Activated CD4-positive, alpha-beta T cell treated with anti-CD3 and anti-CD28 coated beads for 36 hours (primary cell): Measurements from ENCODE around the gene HNMT. TPM values are rescaled to one million over a fixed set of nuclear protein-coding genes. Genes with fewer than 3 reads are reported as not detected.
"Not testable (repeated sequence)": the region's sequence is repeated elsewhere in the genome, so short reads cannot be mapped to it uniquely, and the experiment has no call there.

ENCODE experiments used
- ATAC-seq: fragments of 200-7000 bp; cut with Tn5 transposase; one replicate; pipeline ENCODE4 v1.10.0; 2021; ENCODE audit warnings: mild to moderate bottlenecking, moderate library complexity
- CTCF ChIA-PET: fragments of 350-600 bp; sonication (Branson Sonifier 250); formaldehyde crosslinking; loops from one replicate; lab custom pipeline; 2021; ENCODE audit warnings: antibody characterized with exemption; lab: Charles Lee
- POLR2A ChIA-PET: fragments of 350-600 bp; sonication (Branson Sonifier 250); formaldehyde crosslinking; loops from one replicate; lab custom pipeline; 2021; ENCODE audit warnings: antibody characterized with exemption, inconsistent platforms; lab: Charles Lee
- DNase-seq: peaks from one replicate; pipeline ENCODE4 v3.0.0-alpha.2; 2020
- H3K27ac Mint-ChIP-seq: one replicate; pipeline ENCODE4 v1.8.0; 2021; ENCODE audit warnings: mixed read lengths
- H3K27me3 Mint-ChIP-seq: one replicate; pipeline ENCODE4 v1.8.0; 2021; ENCODE audit warnings: mixed read lengths
- H3K36me3 Mint-ChIP-seq: one replicate; pipeline ENCODE4 v1.8.0; 2021; ENCODE audit warnings: low read depth, mixed read lengths
- H3K4me1 Mint-ChIP-seq: one replicate; pipeline ENCODE4 v1.8.0; 2021; ENCODE audit warnings: mixed read lengths
- H3K4me3 Mint-ChIP-seq: one replicate; pipeline ENCODE4 v1.8.0; 2021; ENCODE audit warnings: mild to moderate bottlenecking, moderate library complexity, mixed read lengths
- H3K9me3 Mint-ChIP-seq: one replicate; pipeline ENCODE4 v1.8.0; 2021; ENCODE audit warnings: low read depth, mixed read lengths
- intact Hi-C, 2 experiments: fragments of 100-400 bp; cut with DNase I in 1 of 2; cut with micrococcal nuclease in 1 of 2; formaldehyde crosslinking; loops; one replicate each; pipeline versions ENCODE4 v1.14.2 to v1.15.1; 2022 to 2024; cut with DNase I, micrococcal nuclease
- total RNA-seq, 2 experiments: library from RNA; stranded (reverse); gene quantifications; one replicate each; pipeline ENCODE4 v1.2.3, GENCODE V29; 2021

HNMT gene
- total RNA-seq, 2 experiments from 2014 or later, result not detected

DNA sequence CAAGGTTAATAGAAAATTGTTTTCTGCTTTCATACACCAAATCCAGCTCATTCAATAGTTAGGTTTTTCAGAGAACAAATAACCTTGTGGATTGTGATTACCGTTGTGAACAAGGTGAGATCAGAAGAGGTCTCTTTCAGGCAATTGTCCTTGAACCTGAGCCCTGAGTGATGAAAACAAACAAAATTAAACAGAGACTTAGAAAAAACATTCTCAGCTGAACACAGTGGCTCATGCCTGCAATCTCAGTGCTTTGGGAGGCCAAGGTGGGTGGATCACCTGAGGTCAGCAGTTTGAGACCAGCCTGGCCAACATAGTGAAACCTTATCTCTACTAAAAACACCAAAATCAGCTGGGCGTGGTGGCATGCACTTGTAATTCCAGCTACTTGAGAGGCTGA, 68.1 kb downstream of the HNMT start:
- ChIA-PET POLR2A (no interaction called here), CTCF (no interaction called here)
- intact Hi-C loops, result no loop called here
- Mint-ChIP-seq H3K27ac (no peak overlapping the region), H3K4me3 (no peak overlapping the region), H3K36me3 (no peaks in the 10 kb centered on the region), H3K4me1 (no peaks in the 10 kb centered on the region), H3K27me3 (peaks cover 4% of the 10 kb centered on the region), H3K9me3 (no peaks in the 10 kb centered on the region)
- ATAC-seq (no peak), DNase-seq (no peak)

DNA sequence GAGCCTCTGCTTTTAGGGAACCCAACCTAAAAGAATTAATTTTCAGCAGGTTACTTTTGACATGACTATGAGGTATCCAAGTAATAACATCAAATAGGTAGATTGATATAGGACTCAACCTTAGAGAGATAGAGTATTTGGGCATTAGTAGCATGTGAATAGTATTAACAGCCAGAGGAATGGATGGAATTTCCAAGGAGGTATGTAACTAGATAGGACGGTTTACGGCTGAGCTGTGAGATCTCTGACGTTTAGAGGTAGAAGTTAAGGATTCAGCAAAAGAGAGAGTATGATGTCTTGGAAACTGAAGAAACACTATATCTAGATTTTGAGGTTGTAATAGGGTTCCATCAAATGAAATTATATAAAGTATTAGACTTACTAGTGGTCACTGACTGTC, 70.3 kb downstream of the HNMT start:
- H3K27me3 Mint-ChIP-seq, result peaks cover 4% of the 10 kb centered on the region
- no peak overlapping the region for H3K4me3 Mint-ChIP-seq
- no peak for DNase-seq
- ChIA-PET CTCF (no interaction called here), POLR2A (no interaction called here)
- intact Hi-C loops, result no loop called here
- H3K36me3 Mint-ChIP-seq, result no peaks in the 10 kb centered on the region
- H3K4me1 Mint-ChIP-seq, result no peaks in the 10 kb centered on the region
- no peak for ATAC-seq
- H3K9me3 Mint-ChIP-seq, result no peaks in the 10 kb centered on the region
- H3K27ac Mint-ChIP-seq, result no peak overlapping the region

DNA sequence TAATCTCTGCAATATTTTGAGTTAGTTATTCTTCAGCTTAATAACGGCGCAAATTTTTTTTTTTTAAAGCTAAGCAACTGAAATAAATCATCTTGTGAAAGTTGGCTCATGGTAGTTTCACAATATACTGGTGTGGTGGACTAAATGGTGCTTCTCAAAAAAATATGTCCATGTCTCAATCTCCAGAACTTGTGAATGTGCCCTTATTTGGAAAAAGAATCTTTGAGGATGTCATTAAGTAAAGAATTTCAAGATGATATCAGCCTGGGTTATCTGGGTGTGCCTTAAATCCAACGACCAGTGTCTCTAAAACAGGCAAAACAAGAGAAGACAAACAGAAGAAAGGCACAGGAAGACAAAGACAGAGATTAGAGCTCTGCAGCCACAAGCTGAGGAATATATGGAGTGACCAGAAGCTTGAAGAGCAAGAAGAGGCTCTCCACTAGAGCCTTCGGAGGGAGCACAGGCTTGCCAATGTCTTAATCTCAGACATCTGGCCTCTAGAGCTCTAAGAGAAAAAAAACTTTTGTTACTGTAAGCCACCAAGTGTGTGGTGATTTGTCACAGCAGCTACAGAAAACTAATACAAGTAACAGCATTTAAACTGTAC, 71.4 kb downstream of the HNMT start:
- H3K4me3 Mint-ChIP-seq, result no peak overlapping the region
- H3K9me3 Mint-ChIP-seq, result no peaks in the 10 kb centered on the region
- H3K4me1 Mint-ChIP-seq, result no peaks in the 10 kb centered on the region
- peaks cover 4% of the 10 kb centered on the region for H3K27me3 Mint-ChIP-seq
- POLR2A ChIA-PET, result no interaction called here
- intact Hi-C loops, result no loop called here
- H3K27ac Mint-ChIP-seq, result no peak overlapping the region
- DNase-seq (no peak), ATAC-seq (no peak)
- no peaks in the 10 kb centered on the region for H3K36me3 Mint-ChIP-seq
- CTCF ChIA-PET, result interaction anchor here (0.6 to 0.7 kb wide), 2 partner anchors 184 to 306 kb away, joined by 4 read pairs; no protein-coding TSS in a partner anchor

DNA sequence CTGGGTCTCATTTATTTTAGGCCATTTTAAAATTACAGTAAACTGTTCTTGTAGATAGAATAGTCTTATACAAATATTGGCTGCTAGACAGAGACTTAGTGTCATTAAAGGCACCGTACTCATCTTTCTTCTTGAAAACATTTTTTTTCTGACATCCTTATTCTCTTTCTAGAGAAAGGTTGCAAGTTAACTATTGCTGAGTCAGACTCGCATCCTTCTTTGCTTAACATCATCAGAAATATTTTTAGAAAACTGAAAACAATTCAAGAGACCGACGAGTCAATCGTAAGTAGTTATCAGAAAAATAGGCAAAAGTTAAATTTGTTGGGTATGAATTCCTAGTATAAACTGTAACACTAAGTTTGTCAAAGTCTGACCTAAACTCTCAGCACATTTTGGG, 72.2 kb downstream of the HNMT start:
- no peaks in the 10 kb centered on the region for H3K36me3 Mint-ChIP-seq
- intact Hi-C loops, result no loop called here
- H3K9me3 Mint-ChIP-seq, result no peaks in the 10 kb centered on the region
- DNase-seq (no peak), ATAC-seq (no peak)
- CTCF ChIA-PET, result no interaction called here
- H3K4me3 Mint-ChIP-seq, result no peak overlapping the region
- peaks cover 4% of the 10 kb centered on the region for H3K27me3 Mint-ChIP-seq
- POLR2A ChIA-PET, result no interaction called here
- no peak overlapping the region for H3K27ac Mint-ChIP-seq
- H3K4me1 Mint-ChIP-seq, result no peaks in the 10 kb centered on the region

DNA sequence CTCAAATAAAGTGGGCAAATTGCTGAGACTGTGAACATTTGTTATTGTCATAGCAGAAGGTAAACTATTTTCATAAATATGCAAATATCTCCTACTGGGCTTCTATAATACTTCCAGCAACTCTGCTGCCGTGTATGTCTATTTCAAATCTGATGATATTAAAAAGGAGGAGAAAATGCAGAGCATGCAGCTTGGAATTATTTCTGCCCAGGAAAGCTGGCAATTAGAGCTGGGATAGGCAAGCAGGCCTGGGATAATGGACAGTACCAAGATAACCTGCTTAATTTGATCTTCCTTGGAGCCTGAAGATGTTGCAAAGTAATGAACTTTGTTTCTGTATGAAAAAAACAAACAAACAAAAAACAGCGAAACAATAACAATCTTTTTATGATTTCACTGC, 72.8 kb downstream of the HNMT start:
- H3K27ac Mint-ChIP-seq, result no peak overlapping the region
- no peaks in the 10 kb centered on the region for H3K9me3 Mint-ChIP-seq
- ChIA-PET POLR2A (no interaction called here), CTCF (no interaction called here)
- no peak for ATAC-seq
- DNase-seq, result no peak
- H3K36me3 Mint-ChIP-seq, result no peaks in the 10 kb centered on the region
- H3K4me3 Mint-ChIP-seq, result no peak overlapping the region
- intact Hi-C loops, result no loop called here
- peaks cover 4% of the 10 kb centered on the region for H3K27me3 Mint-ChIP-seq
- H3K4me1 Mint-ChIP-seq, result no peaks in the 10 kb centered on the region

DNA sequence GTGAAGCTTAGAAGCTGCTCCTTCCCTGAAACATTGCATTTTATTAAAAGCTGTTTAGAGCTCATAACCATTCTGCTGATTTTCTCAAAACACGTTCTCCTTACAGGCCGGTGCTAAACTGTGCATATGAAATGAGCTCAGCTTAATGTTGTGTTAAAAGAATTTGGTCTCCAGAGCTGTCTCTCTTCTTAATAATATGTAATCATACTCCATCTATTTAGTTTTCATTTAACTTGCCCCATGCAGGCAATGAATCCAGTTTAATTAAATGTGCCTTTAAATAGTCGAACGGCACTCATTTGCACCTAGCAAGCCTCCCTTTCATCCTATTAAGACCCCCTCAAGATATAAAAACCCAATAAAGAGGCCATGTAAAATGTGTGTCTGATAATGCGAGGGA, 76.3 kb downstream of the HNMT start:
- ChIA-PET CTCF (no interaction called here), POLR2A (no interaction called here)
- Mint-ChIP-seq H3K9me3 (peaks cover 3% of the 10 kb centered on the region), H3K4me1 (no peaks in the 10 kb centered on the region), H3K4me3 (no peak overlapping the region), H3K27ac (no peak overlapping the region), H3K36me3 (no peaks in the 10 kb centered on the region), H3K27me3 (no peaks in the 10 kb centered on the region)
- no peak for ATAC-seq
- intact Hi-C loops, result no loop called here
- DNase-seq, result no peak

DNA sequence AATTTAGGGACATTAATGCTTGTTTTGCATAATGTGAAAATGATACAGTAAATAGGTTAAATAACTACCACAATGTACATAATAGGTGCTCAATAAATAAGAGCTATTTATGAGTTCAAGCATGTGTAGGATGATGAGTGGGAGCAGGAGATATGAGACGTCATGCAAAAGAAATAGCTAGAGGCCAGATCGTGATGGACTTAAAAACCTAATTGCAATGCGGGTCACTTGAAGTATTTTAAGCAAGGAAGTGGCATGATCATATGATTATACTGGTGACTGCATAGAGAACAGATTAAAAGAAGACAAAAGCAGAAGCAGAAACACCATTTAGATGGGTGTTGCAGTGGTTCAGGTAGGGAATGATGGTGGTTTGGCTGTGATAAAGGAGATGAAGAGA, 78.0 kb downstream of the HNMT start:
- Mint-ChIP-seq H3K36me3 (no peaks in the 10 kb centered on the region), H3K4me3 (no peak overlapping the region), H3K9me3 (peaks cover 3% of the 10 kb centered on the region), H3K4me1 (no peaks in the 10 kb centered on the region), H3K27me3 (no peaks in the 10 kb centered on the region), H3K27ac (no peak overlapping the region)
- DNase-seq, result no peak
- ChIA-PET CTCF (no interaction called here), POLR2A (no interaction called here)
- intact Hi-C loops, result no loop called here
- no peak for ATAC-seq

DNA sequence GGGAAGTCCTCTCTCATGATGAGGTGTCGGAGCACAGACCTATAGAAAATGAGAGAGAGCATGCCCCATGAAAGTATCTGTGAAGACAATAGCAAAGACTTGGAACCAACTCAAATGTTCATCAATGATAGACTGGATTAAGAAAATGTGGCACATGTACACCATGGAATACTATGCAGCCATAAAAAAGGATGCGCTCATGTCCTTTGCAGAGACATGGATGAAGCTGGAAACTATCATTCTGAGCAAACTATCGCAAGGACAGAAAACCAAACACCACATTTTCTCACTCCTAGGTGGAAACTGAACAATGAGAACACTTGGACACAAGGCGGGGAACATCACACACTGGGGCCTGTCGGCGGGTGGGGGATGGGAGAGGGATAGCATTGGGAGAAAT, 79.3 kb downstream of the HNMT start:
- H3K27ac Mint-ChIP-seq, POLR2A ChIA-PET, H3K9me3 Mint-ChIP-seq, H3K36me3 Mint-ChIP-seq, ATAC-seq, H3K4me1 Mint-ChIP-seq, DNase-seq, H3K4me3 Mint-ChIP-seq, intact Hi-C loops, H3K27me3 Mint-ChIP-seq, CTCF ChIA-PET: not testable (repeated sequence)

DNA sequence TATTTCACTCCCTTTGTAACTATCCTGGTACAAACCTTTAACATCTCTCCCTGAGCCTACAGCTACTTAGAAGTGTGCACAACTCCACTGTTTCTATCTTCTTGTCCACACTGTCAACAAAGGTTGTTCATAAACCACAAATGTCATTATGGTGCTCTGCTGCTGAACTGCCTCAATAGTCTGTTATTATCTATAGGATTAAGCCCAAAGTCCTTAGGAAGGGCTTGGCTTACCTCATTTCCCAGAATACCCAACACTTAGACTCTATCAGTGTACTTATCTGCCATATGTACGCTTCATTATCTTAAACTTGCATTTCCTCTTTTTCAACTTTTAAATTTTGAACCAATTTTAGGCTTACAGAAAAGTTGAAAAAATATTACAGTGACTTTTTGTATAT, 94.2 kb downstream of the HNMT start:
- H3K27me3 Mint-ChIP-seq, result no peaks in the 10 kb centered on the region
- H3K9me3 Mint-ChIP-seq, result no peaks in the 10 kb centered on the region
- intact Hi-C loops, result no loop called here
- ATAC-seq (no peak), DNase-seq (no peak)
- ChIA-PET CTCF (no interaction called here), POLR2A (no interaction called here)
- no peak overlapping the region for H3K27ac Mint-ChIP-seq
- H3K4me3 Mint-ChIP-seq, result no peak overlapping the region
- no peaks in the 10 kb centered on the region for H3K4me1 Mint-ChIP-seq
- no peaks in the 10 kb centered on the region for H3K36me3 Mint-ChIP-seq

DNA sequence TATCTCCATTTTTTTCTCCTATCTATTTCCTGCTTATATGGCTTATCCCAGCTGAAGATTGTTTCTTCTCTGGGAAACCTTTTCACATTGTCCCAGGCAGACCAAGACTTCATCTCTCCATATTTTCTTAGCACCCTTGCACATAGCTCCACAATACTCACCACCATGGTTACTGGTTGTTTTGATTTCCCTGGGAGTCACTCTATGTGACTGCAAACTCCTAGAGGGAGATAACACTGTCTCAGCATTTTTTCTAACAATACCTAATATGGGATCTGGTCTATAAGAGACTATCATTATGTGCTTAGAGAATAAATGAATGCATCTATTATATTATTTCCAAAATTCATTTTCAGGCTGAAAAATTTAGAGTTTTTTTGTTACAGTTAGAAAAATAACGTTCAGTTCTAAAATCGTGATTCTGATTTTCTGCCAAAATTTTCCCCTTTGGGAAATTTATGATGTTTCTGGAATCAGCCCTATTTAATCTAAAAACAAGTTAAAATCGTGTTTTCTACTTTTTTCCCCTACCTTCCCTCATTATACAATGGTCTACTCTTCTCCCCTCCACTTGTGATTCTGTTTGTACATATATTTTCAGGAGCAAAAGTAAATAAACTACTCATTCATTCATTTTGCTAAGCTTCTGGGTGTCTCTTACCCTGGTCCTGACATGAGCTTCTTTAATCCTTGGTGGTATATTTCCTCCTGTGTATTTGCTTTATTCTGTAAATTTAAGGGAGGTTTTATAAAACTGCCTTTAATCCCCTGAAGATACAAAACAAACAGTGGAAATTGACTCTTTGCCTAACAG, 95.4 kb downstream of the HNMT start:
- Mint-ChIP-seq H3K4me1 (no peaks in the 10 kb centered on the region), H3K36me3 (no peaks in the 10 kb centered on the region), H3K27me3 (no peaks in the 10 kb centered on the region), H3K4me3 (no peak overlapping the region), H3K27ac (no peak overlapping the region), H3K9me3 (no peaks in the 10 kb centered on the region)
- CTCF ChIA-PET, result no interaction called here
- POLR2A ChIA-PET, result no interaction called here
- no peak for DNase-seq
- ATAC-seq, result no peak
- intact Hi-C loops, result no loop called here

DNA sequence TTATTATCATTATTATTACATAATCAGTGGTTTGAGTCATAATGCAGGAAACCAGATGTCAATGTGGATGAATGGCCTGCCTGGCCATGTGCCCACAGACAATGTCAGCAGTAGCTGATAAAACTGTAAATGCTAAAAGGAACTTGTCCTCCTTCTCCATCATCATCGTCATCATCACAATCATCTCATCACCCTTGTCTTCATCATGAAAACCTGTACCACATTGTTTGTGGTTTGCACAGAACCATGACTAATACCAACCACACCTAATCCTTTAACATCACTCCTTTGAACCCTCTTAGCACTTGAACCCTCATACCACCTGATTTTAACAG, 96.0 kb downstream of the HNMT start:
- no peaks in the 10 kb centered on the region for H3K27me3 Mint-ChIP-seq
- no peaks in the 10 kb centered on the region for H3K4me1 Mint-ChIP-seq
- no peak overlapping the region for H3K27ac Mint-ChIP-seq
- H3K9me3 Mint-ChIP-seq, result no peaks in the 10 kb centered on the region
- no peaks in the 10 kb centered on the region for H3K36me3 Mint-ChIP-seq
- intact Hi-C loops, result no loop called here
- ChIA-PET CTCF (no interaction called here), POLR2A (no interaction called here)
- DNase-seq, result no peak
- ATAC-seq, result no peak
- H3K4me3 Mint-ChIP-seq, result no peak overlapping the region

DNA sequence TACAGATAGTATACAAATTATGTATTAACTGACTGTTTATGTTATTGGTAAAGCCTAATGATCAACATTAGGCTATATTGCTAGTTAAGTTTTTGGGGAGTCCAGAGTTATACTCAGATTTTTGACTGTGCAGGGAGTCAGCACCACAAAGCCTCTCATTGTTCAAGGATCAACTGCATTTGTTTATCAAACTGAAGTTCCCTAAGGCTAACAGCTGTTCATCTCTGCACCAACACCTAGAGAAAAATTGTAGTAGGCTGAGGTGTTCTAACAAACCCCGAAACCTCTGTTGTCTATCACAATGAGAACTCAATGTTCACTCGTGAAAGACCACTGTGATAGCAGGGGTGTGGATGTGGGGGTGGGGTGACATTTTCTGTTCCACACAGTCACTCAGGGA, 97.7 kb downstream of the HNMT start:
- no peak for DNase-seq

More for the DNA sequence above, 97.7 kb downstream of the HNMT start:
- intact Hi-C loops, result no loop called here
- ChIA-PET CTCF (no interaction called here), POLR2A (no interaction called here)
- no peak for ATAC-seq
- Mint-ChIP-seq H3K27me3 (no peaks in the 10 kb centered on the region), H3K36me3 (no peaks in the 10 kb centered on the region), H3K9me3 (no peaks in the 10 kb centered on the region), H3K4me1 (no peaks in the 10 kb centered on the region), H3K4me3 (no peak overlapping the region), H3K27ac (no peak overlapping the region)
